ENCODE results near the gene THADA. TPM values are rescaled to one million over a fixed set of nuclear protein-coding genes. Genes with fewer than 3 reads are reported as not detected.

THADA gene
- total RNA-seq, 4 donors from 2014 or later, result 35.7 to 49.2 (median 47.4) TPM

DNA sequence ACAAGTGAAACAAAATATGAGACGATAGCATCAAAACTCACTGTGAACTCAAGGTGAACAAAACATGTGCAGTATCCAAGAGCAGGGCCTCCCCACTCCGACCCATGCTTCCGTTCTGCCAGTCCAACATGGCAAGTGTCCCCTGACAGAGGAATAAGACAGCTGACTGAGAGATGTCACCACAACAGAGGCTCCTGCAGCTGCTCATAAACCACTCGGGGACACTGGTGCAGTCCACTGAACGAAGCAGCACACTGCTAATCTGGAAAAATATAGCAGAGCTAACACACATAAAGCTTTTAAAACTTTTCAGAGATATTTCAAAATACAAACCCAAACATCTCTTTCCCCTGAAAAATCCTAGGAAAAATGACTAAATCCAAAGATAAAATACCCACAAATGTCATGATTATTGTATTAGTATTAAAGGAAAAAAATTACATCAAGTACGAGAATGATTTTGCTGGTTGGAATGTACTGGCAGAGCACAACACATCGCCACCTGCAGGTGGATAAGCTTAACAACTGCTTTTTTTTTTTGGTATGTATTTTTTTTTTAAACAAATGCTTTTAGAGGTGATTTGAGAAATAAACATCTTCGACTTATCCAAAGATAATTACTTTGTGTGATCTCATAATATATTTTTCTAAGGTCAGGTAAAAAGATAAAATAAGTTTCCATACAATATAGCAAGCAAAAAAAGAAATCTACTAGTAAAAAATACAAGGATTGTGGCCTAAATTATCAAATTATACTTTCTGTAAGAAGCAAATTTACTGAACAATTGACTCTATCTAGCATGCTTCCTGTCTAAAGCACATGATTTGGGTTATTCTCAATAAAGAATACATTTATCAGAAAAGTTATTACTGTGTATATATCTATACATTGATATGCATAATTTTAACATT, 18.6 kb downstream of the THADA start:
- peaks cover 0 to 89% (median under 1%) of the 10 kb centered on the region in 3 donors for H3K36me3 ChIP-seq
- H3K9me3 ChIP-seq, result no peaks in the 10 kb centered on the region
- H3K4me1 ChIP-seq, result peaks cover 0 to 5% (median 0%) of the 10 kb centered on the region in 4 donors
- DNase-seq (ENCODE audit: low spot score in 2 of 2), result no peak
- H3K27ac ChIP-seq, result peak overlapping the region in 2 of 4 donors; percentile 28 to 54
- no peak overlapping the region for H3K4me3 ChIP-seq
- WGBS, 2 donors, result 37 to 45% methylated on average over 8 of the region's 8 CpGs
- TF ChIP-seq POLR2A (IDR thresholded peaks at IDR 0.05), result no peak
- TF ChIP-seq, protein P1, sequence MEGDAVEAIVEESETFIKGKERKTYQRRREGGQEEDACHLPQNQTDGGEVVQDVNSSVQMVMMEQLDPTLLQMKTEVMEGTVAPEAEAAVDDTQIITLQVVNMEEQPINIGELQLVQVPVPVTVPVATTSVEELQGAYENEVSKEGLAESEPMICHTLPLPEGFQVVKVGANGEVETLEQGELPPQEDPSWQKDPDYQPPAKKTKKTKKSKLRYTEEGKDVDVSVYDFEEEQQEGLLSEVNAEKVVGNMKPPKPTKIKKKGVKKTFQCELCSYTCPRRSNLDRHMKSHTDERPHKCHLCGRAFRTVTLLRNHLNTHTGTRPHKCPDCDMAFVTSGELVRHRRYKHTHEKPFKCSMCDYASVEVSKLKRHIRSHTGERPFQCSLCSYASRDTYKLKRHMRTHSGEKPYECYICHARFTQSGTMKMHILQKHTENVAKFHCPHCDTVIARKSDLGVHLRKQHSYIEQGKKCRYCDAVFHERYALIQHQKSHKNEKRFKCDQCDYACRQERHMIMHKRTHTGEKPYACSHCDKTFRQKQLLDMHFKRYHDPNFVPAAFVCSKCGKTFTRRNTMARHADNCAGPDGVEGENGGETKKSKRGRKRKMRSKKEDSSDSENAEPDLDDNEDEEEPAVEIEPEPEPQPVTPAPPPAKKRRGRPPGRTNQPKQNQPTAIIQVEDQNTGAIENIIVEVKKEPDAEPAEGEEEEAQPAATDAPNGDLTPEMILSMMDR (IDR thresholded peaks at IDR 0.05), result peak; percentile 44 to 82 (median 69)
- no peaks in the 10 kb centered on the region for H3K27me3 ChIP-seq

DNA sequence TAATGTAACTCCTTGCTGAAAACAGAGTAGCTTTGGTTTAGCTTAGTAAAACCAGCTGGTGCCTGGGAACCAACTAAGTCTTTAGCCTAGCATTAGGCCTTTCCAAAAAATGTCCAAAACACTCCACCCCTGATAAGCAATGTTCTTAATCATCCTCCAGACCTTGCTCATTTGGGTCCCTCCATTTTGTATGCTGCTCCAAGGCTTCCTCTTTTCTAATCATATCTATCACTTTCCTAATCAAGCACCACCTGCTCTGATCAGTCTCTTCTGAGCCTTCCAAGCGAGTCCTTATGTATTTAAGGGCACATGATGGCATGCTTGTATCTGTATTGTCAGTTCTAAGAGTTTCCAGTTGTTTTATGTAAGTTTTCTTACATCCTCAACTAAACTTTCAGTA, 23.6 kb downstream of the THADA start:
- no peak for TF ChIP-seq POLR2A (IDR thresholded peaks at IDR 0.05)
- TF ChIP-seq, protein P1 (IDR thresholded peaks at IDR 0.05), result no peak
- TF ChIP-seq EP300 (IDR thresholded peaks at IDR 0.05), result no peak
- no peaks in the 10 kb centered on the region for H3K9me3 ChIP-seq
- no peaks in the 10 kb centered on the region for H3K27me3 ChIP-seq
- no peak overlapping the region for H3K4me3 ChIP-seq
- H3K36me3 ChIP-seq, result peaks cover 0 to 94% (median 5%) of the 10 kb centered on the region in 3 donors
- no peak overlapping the region for H3K27ac ChIP-seq
- H3K4me1 ChIP-seq, result peaks cover 0 to 4% (median 0%) of the 10 kb centered on the region in 4 donors
- 93 to 100% methylated on average over 1 of the region's 1 CpG for WGBS, 2 donors
- DNase-seq (ENCODE audit: low spot score in 2 of 2), result no peak

DNA sequence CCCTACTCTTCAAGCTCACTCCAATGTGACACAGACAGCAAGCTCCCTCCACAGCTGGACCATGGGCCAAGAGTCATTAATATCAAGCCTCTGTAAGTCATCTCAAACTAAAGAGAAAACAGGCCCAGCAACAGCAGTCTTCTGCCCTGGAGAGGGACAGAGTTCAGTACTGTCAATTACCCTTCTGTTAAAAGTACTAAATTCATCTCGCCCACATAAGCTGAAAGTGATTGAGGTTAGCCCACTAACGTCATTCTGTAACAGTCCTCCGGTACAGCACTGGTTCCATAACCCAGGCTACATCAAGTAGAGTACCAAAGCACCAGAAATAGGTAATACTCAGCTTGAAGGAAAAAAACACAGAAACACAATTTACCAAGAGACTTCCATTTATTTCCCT, 25.9 kb downstream of the THADA start:
- 58 to 72% methylated on average over 3 of the region's 3 CpGs for WGBS, 2 donors
- Histone ChIP-seq H3K27me3 (no peaks in the 10 kb centered on the region), H3K4me3 (no peak overlapping the region), H3K36me3 (peaks cover 0 to 89% (median 5%) of the 10 kb centered on the region in 3 donors), H3K27ac (no peak overlapping the region), H3K4me1 (no peaks in the 10 kb centered on the region), H3K9me3 (no peaks in the 10 kb centered on the region)
- no peak for DNase-seq (ENCODE audit: low spot score in 2 of 2)
- TF ChIP-seq, protein P1 (IDR thresholded peaks at IDR 0.05), result no peak
- no peak for TF ChIP-seq EP300 (IDR thresholded peaks at IDR 0.05)
- no peak for TF ChIP-seq POLR2A (IDR thresholded peaks at IDR 0.05)

DNA sequence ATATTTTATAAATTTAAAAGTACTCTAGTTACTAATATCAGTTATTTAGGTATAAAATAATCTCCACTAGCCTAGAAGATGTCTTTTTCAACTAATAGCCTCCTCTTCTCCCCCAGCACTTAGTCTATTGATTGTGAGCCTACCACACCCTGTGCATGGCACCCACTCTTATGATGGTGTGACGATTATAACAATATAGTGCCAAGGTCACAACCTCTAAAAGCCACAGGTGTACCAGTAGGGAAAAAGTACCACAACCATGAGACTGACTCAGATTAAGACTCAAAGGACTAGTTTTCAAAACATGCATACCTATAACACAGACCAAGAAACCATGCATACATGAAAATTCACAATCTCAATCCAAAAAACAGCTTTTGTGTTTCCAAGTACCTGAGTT, 27.6 kb downstream of the THADA start:
- Histone ChIP-seq H3K36me3 (peaks cover 0 to 86% (median 5%) of the 10 kb centered on the region in 3 donors), H3K4me3 (no peak overlapping the region), H3K4me1 (no peaks in the 10 kb centered on the region), H3K9me3 (no peaks in the 10 kb centered on the region), H3K27me3 (no peaks in the 10 kb centered on the region), H3K27ac (no peak overlapping the region)
- no peak for TF ChIP-seq EP300 (IDR thresholded peaks at IDR 0.05)
- no peak for TF ChIP-seq POLR2A (IDR thresholded peaks at IDR 0.05)
- TF ChIP-seq, protein P1 (IDR thresholded peaks at IDR 0.05), result no peak
- no peak for DNase-seq (ENCODE audit: low spot score in 2 of 2)
- WGBS, 2 donors, result 82 to 89% methylated on average over 1 of the region's 1 CpG

DNA sequence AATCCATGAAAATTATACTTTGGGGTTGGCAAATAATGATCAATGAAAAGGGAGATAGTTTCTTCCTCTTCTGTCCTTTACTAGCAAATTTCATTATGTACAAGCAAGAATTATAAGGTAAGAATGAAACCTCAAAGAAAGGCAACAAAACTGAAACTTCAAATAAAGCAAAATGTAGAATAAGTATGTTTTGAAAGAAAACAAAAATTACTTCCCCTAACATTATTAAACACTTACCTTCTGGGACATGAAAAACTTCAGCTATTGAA, 29.4 kb downstream of the THADA start:
- Histone ChIP-seq H3K27me3 (no peaks in the 10 kb centered on the region), H3K9me3 (no peaks in the 10 kb centered on the region), H3K36me3 (peaks cover 0 to 76% (median 0%) of the 10 kb centered on the region in 3 donors), H3K27ac (peak overlapping the region in 1 of 4 donors; percentile 35), H3K4me1 (no peaks in the 10 kb centered on the region), H3K4me3 (no peak overlapping the region)
- DNase-seq (ENCODE audit: low spot score in 2 of 2), result no peak
- no peak for TF ChIP-seq POLR2A (IDR thresholded peaks at IDR 0.05)
- no peak for TF ChIP-seq EP300 (IDR thresholded peaks at IDR 0.05)
- TF ChIP-seq, protein P1 (IDR thresholded peaks at IDR 0.05), result no peak
